ENCODE results near the gene HDHD3.
"Not testable (repeated sequence)": the region's sequence is repeated elsewhere in the genome, so short reads cannot be mapped to it uniquely, and the experiment has no call there.

- TF ChIP-seq CTCF (IDR thresholded peaks at IDR 0.05); ATF3 (CRISPR knock-in tag; conservative IDR thresholded peaks at IDR 0.05); CBFB (CRISPR knock-in tag; IDR thresholded peaks at IDR 0.05; ENCODE audit: low read depth); USF2 (CRISPR knock-in tag; IDR thresholded peaks at IDR 0.05); ATF2 (CRISPR knock-in tag; IDR thresholded peaks at IDR 0.05; ENCODE audit: borderline replicate concordance, low read depth); NR3C1 (CRISPR knock-in tag; conservative IDR thresholded peaks at IDR 0.05; ENCODE audit: low read depth); ZNF281 (CRISPR knock-in tag; IDR thresholded peaks at IDR 0.05); IRF1 (CRISPR knock-in tag; IDR thresholded peaks at IDR 0.05); ZBTB43 (CRISPR knock-in tag; IDR thresholded peaks at IDR 0.05); SP1 (CRISPR knock-in tag; conservative IDR thresholded peaks at IDR 0.05); SOX15 (CRISPR knock-in tag; IDR thresholded peaks at IDR 0.05); USF1 (CRISPR knock-in tag; IDR thresholded peaks at IDR 0.05); ETV6 (CRISPR knock-in tag; IDR thresholded peaks at IDR 0.05); KAT7 (CRISPR knock-in tag; IDR thresholded peaks at IDR 0.05; ENCODE audit: borderline replicate concordance): not testable (repeated sequence)
Observed at GRCh38 chr9:113379094-113379828, 2.5 kb upstream of the HDHD3 start.
